Nephron progenitor cell (in vitro differentiated cells): Measurements from ENCODE around the gene KCNJ3.

Experiments used
- DNase-seq: peaks from one replicate; pipeline ENCODE4 v3.0.0; 2021
- H3K27ac Mint-ChIP-seq: 2 replicates; pipeline ENCODE4 v1.8.0; 2021; ENCODE audit warnings: mild to moderate bottlenecking, moderate library complexity, mixed read lengths
- H3K27me3 Mint-ChIP-seq: 2 replicates; pipeline ENCODE4 v1.8.0; 2021; ENCODE audit warnings: mild to moderate bottlenecking, low read depth, mixed read lengths; ENCODE audit not compliant: poor library complexity
- H3K36me3 Mint-ChIP-seq: 2 replicates; pipeline ENCODE4 v1.8.0; 2021; ENCODE audit warnings: low read depth, mixed read lengths
- H3K4me1 Mint-ChIP-seq: 2 replicates; pipeline ENCODE4 v1.8.0; 2021; ENCODE audit warnings: mixed read lengths
- H3K4me3 Mint-ChIP-seq: 2 replicates; pipeline ENCODE4 v1.8.0; 2021; ENCODE audit warnings: mild to moderate bottlenecking, moderate library complexity, mixed read lengths
- H3K9me3 Mint-ChIP-seq: 2 replicates; pipeline ENCODE4 v1.8.0; 2021; ENCODE audit warnings: mild to moderate bottlenecking, moderate library complexity, mixed read lengths
- CTCF ChIP-seq: fragments of 200-600 bp; sonication (generic); IDR thresholded peaks from 2 replicates; pipeline ENCODE4 v1.5.0; 2021; ENCODE audit warnings: antibody characterized with exemption

KCNJ3 gene

GRCh38 chr2:154795651-154796050, 97.2 kb downstream of the KCNJ3 start:
- Mint-ChIP-seq H3K4me3 (no peak overlapping the region), H3K4me1 (peaks cover 21% of the 10 kb centered on the region), H3K27me3 (no peaks in the 10 kb centered on the region), H3K9me3 (no peaks in the 10 kb centered on the region), H3K27ac (no peak overlapping the region), H3K36me3 (no peaks in the 10 kb centered on the region)
- DNase-seq = no peak
- TF ChIP-seq CTCF = no peak

GRCh38 chr2:154804451-154804850, 106.0 kb downstream of the KCNJ3 start:
- DNase-seq = no peak
- no peak for TF ChIP-seq CTCF
- Mint-ChIP-seq H3K27ac (no peak overlapping the region), H3K4me3 (no peak overlapping the region), H3K36me3 (no peaks in the 10 kb centered on the region), H3K9me3 (peaks cover 4% of the 10 kb centered on the region), H3K4me1 (no peaks in the 10 kb centered on the region), H3K27me3 (no peaks in the 10 kb centered on the region)

- Mint-ChIP-seq H3K36me3 (no peaks in the 10 kb centered on the region), H3K9me3 (no peaks in the 10 kb centered on the region), H3K4me1 (no peaks in the 10 kb centered on the region), H3K4me3 (no peak overlapping the region), H3K27me3 (no peaks in the 10 kb centered on the region), H3K27ac (no peak overlapping the region)
- DNase-seq = no peak
- TF ChIP-seq CTCF = no peak
Observed at GRCh38 chr2:154813636-154814035, 115.1 kb downstream of the KCNJ3 start.

GRCh38 chr2:154814856-154815255, 116.4 kb downstream of the KCNJ3 start:
- Mint-ChIP-seq H3K4me1 (no peaks in the 10 kb centered on the region), H3K9me3 (no peaks in the 10 kb centered on the region), H3K27me3 (no peaks in the 10 kb centered on the region), H3K36me3 (no peaks in the 10 kb centered on the region), H3K27ac (no peak overlapping the region), H3K4me3 (no peak overlapping the region)
- DNase-seq = no peak
- TF ChIP-seq CTCF = no peak

- no peak for TF ChIP-seq CTCF
- Mint-ChIP-seq H3K36me3 (no peaks in the 10 kb centered on the region), H3K27ac (no peak overlapping the region), H3K9me3 (no peaks in the 10 kb centered on the region), H3K4me3 (no peak overlapping the region), H3K27me3 (no peaks in the 10 kb centered on the region), H3K4me1 (no peaks in the 10 kb centered on the region)
- no peak for DNase-seq
Observed at GRCh38 chr2:154825358-154825757, 126.9 kb downstream of the KCNJ3 start.

- Mint-ChIP-seq H3K9me3 (no peaks in the 10 kb centered on the region), H3K27me3 (no peaks in the 10 kb centered on the region), H3K4me1 (no peaks in the 10 kb centered on the region), H3K36me3 (no peaks in the 10 kb centered on the region), H3K4me3 (no peak overlapping the region), H3K27ac (no peak overlapping the region)
- no peak for TF ChIP-seq CTCF
- no peak for DNase-seq
Observed at GRCh38 chr2:154826827-154827226, 128.3 kb downstream of the KCNJ3 start.
